ENCODE measurements around the gene CES3. TPM values are rescaled to one million over a fixed set of nuclear protein-coding genes. Genes with fewer than 3 reads are reported as not detected.

CES3 gene
- total RNA-seq, 4 donors from 2014 or later: 10.3 to 30.3 (median 12.9) TPM

- DNase-seq: peak; percentile 92 to 97
- intact Hi-C loops (cut with DNase I; ENCODE audit: low total_unique reads): loop anchor here (1.0 kb wide), 2 partner anchors 28 to 33 kb away; no protein-coding TSS in a partner anchor
- Histone ChIP-seq H3K4me3 (no peak overlapping the region), H3K4me1 (peaks cover 54 to 84% of the 10 kb centered on the region in 2 donors), H3K9me3 (no peaks in the 10 kb centered on the region), H3K27me3 (no peaks in the 10 kb centered on the region), H3K36me3 (peaks cover 0 to 29% of the 10 kb centered on the region in 2 donors), H3K27ac (peak overlapping the region; percentile 91 to 99 (median 96))
- TF ChIP-seq POLR2A (IDR thresholded peaks at IDR 0.05): peak; percentile 49 to 80
- no peak for TF ChIP-seq CTCF (IDR thresholded peaks at IDR 0.05 in 4 of 5, conservative IDR thresholded peaks at IDR 0.05 in 1 of 5)
- ATAC-seq: peak; percentile 49 to 55
- in situ Hi-C loops (cut with MboI; ENCODE audit: low sequenced_read_pairs in 4 of 4): no loop called here
Measured at GRCh38 chr16:66927918-66928649, 33.0 kb upstream of the CES3 start.

GRCh38 chr16:66928702-66929388, 32.2 kb upstream of the CES3 start:
- intact Hi-C loops (cut with DNase I; ENCODE audit: low total_unique reads) (loop anchor here (1.0 kb wide), 2 partner anchors 29 to 34 kb away; no protein-coding TSS in a partner anchor), in situ Hi-C loops (cut with MboI; ENCODE audit: low sequenced_read_pairs in 4 of 4) (no loop called here)
- DNase-seq (peak in 1 of 2 donors; percentile 88), ATAC-seq (peak; percentile 4 to 10)
- TF ChIP-seq POLR2A (IDR thresholded peaks at IDR 0.05): peak in 1 of 2 donors; percentile 31
- TF ChIP-seq CTCF (IDR thresholded peaks at IDR 0.05 in 4 of 5, conservative IDR thresholded peaks at IDR 0.05 in 1 of 5): peak; percentile 41 to 69 (median 62)
- Histone ChIP-seq H3K27ac (peak overlapping the region; percentile 91 to 99 (median 96)), H3K27me3 (no peaks in the 10 kb centered on the region), H3K4me1 (peaks cover 59 to 83% of the 10 kb centered on the region in 2 donors), H3K9me3 (no peaks in the 10 kb centered on the region), H3K4me3 (no peak overlapping the region), H3K36me3 (peaks cover 0 to 21% of the 10 kb centered on the region in 2 donors)

- Histone ChIP-seq H3K4me1 (peaks cover 59 to 72% of the 10 kb centered on the region in 2 donors), H3K27ac (peak overlapping the region; percentile 91 to 99 (median 96))
- in situ Hi-C loops (cut with MboI; ENCODE audit: low sequenced_read_pairs in 4 of 4): no loop called here
Measured at GRCh38 chr16:66930189-66930588, 30.9 kb upstream of the CES3 start.

GRCh38 chr16:66931665-66932064, 29.4 kb upstream of the CES3 start:
- intact Hi-C loops (cut with DNase I; ENCODE audit: low total_unique reads) (no loop called here), in situ Hi-C loops (cut with MboI; ENCODE audit: low sequenced_read_pairs in 4 of 4) (no loop called here)
- Histone ChIP-seq H3K4me3 (no peak overlapping the region), H3K9me3 (no peaks in the 10 kb centered on the region), H3K36me3 (peaks cover 0 to 13% of the 10 kb centered on the region in 2 donors), H3K4me1 (peaks cover 63 to 72% of the 10 kb centered on the region in 2 donors), H3K27me3 (no peaks in the 10 kb centered on the region), H3K27ac (peak overlapping the region; percentile 95 to 99 (median 98))
- no peak for TF ChIP-seq POLR2A (IDR thresholded peaks at IDR 0.05)
- TF ChIP-seq CTCF (IDR thresholded peaks at IDR 0.05 in 4 of 5, conservative IDR thresholded peaks at IDR 0.05 in 1 of 5): no peak
- no peak for DNase-seq
- no peak for ATAC-seq

More at GRCh38 chr16:66930189-66930588, 30.9 kb upstream of the CES3 start:
- Histone ChIP-seq H3K27me3 (no peaks in the 10 kb centered on the region), H3K4me3 (no peak overlapping the region), H3K9me3 (no peaks in the 10 kb centered on the region), H3K36me3 (peaks cover 0 to 13% of the 10 kb centered on the region in 2 donors)
- intact Hi-C loops (cut with DNase I; ENCODE audit: low total_unique reads): no loop called here
- TF ChIP-seq CTCF (IDR thresholded peaks at IDR 0.05 in 4 of 5, conservative IDR thresholded peaks at IDR 0.05 in 1 of 5) (no peak), POLR2A (IDR thresholded peaks at IDR 0.05) (peak; percentile 43 to 52)
- peak in 1 of 2 donors; percentile 84 for DNase-seq
- no peak for ATAC-seq

Measured in gastrocnemius medialis (tissue), 4 donors.